Neuronal stem cell (in vitro differentiated cells): ENCODE results near the gene METTL6.

Experiments
- DNase-seq: peaks from one replicate; pipeline ENCODE4 v3.0.0-alpha.2; 2013; ENCODE audit warnings: low spot score
- H2AFZ ChIP-seq: one replicate; pipeline ENCODE4 v1.6.1; 2013; ENCODE audit warnings: mild to moderate bottlenecking, low read length, inconsistent platforms
- H2AK5ac ChIP-seq: 2 replicates; pipeline ENCODE4 v1.6.1; 2013; ENCODE audit warnings: low read depth, mild to moderate bottlenecking, inconsistent platforms, low read length, moderate library complexity, mixed read lengths
- H2BK120ac ChIP-seq: 2 replicates; pipeline ENCODE4 v1.6.1; 2013; ENCODE audit warnings: low read depth, mild to moderate bottlenecking, inconsistent platforms, low read length, moderate library complexity, mixed read lengths
- H2BK12ac ChIP-seq: one replicate; pipeline ENCODE4 v1.6.1; 2013; ENCODE audit warnings: low read length, inconsistent platforms
- H2BK15ac ChIP-seq: 2 replicates; pipeline ENCODE4 v1.6.1; 2013; ENCODE audit warnings: mild to moderate bottlenecking, low read length, inconsistent platforms, mixed read lengths
- H2BK5ac ChIP-seq: one replicate; pipeline ENCODE4 v1.6.1; 2013; ENCODE audit warnings: inconsistent platforms, mild to moderate bottlenecking, low read length, moderate library complexity
- H3K14ac ChIP-seq: one replicate; pipeline ENCODE4 v1.6.1; 2013; ENCODE audit warnings: low read length, inconsistent platforms
- H3K18ac ChIP-seq: 2 replicates; pipeline ENCODE4 v1.6.1; 2013; ENCODE audit warnings: low read length, inconsistent platforms
- H3K23ac ChIP-seq: 2 replicates; pipeline ENCODE4 v1.6.1; 2013; ENCODE audit warnings: low read depth, mild to moderate bottlenecking, mixed read lengths, low read length, inconsistent platforms; ENCODE audit not compliant: poor library complexity
- H3K27ac ChIP-seq: replicated peaks from 3 replicates; pipeline ENCODE4 v1.5.1; 2013; ENCODE audit warnings: low read length, inconsistent platforms
- H3K27me3 ChIP-seq, 3 experiments: 2 replicates each; pipeline ENCODE4 v1.6.1; 2013; ENCODE audit warnings: low read length in 3 of 3, mild to moderate bottlenecking in 2 of 3, inconsistent platforms in 1 of 3, low read depth in 1 of 3, mixed read lengths in 1 of 3, moderate library complexity in 1 of 3; ENCODE audit not compliant: control insufficient read depth in 3 of 3, insufficient read depth in 3 of 3
- H3K36me3 ChIP-seq, 2 donors: replicated peaks in 1 of 2; 2 replicates each; pipeline ENCODE4 v1.6.1; 2013; ENCODE audit warnings: low read length in 2 of 2; ENCODE audit not compliant: control insufficient read depth in 2 of 2, insufficient read depth in 2 of 2
- H3K4ac ChIP-seq: 2 replicates; pipeline ENCODE4 v1.6.1; 2013; ENCODE audit warnings: inconsistent platforms, mild to moderate bottlenecking, low read length, moderate library complexity
- H3K4me1 ChIP-seq, 2 donors: 1 replicate in 1 of 2; 2 replicates in 1 of 2; pipeline ENCODE4 v1.6.1; 2013; ENCODE audit warnings: low read length in 2 of 2, low read depth in 1 of 2; ENCODE audit not compliant: control insufficient read depth in 2 of 2, insufficient read depth in 1 of 2
- H3K4me2 ChIP-seq: one replicate; pipeline ENCODE4 v1.6.1; 2013; ENCODE audit warnings: mild to moderate bottlenecking, low read length, inconsistent platforms; ENCODE audit not compliant: insufficient read depth, poor library complexity, severe bottlenecking
- H3K4me3 ChIP-seq, 2 donors: 2 replicates each; pipeline ENCODE4 v1.5.1; 2013; ENCODE audit warnings: low read length in 2 of 2, mild to moderate bottlenecking in 2 of 2, inconsistent platforms in 1 of 2, moderate library complexity in 1 of 2
- H3K79me1 ChIP-seq: one replicate; pipeline ENCODE4 v1.6.1; 2013; ENCODE audit warnings: low read depth, mild to moderate bottlenecking, inconsistent platforms, low read length, moderate library complexity
- H3K9ac ChIP-seq: one replicate; pipeline ENCODE4 v1.6.1; 2013; ENCODE audit warnings: mild to moderate bottlenecking, low read depth, low read length, inconsistent platforms; ENCODE audit not compliant: poor library complexity
- H3K9me3 ChIP-seq, 2 donors: replicated peaks in 1 of 2; 2 replicates each; pipeline versions ENCODE3 to v1.6.1; 2013; ENCODE audit warnings: low read length in 2 of 2, mild to moderate bottlenecking in 2 of 2, inconsistent platforms in 1 of 2, low read depth in 1 of 2, mixed read lengths in 1 of 2, moderate library complexity in 1 of 2; ENCODE audit not compliant: control insufficient read depth in 2 of 2, insufficient read depth in 1 of 2
- H4K8ac ChIP-seq: one replicate; pipeline ENCODE4 v1.6.1; 2013; ENCODE audit warnings: low read depth, mild to moderate bottlenecking, inconsistent platforms, low read length, moderate library complexity
- H4K91ac ChIP-seq: one replicate; pipeline ENCODE4 v1.6.1; 2013; ENCODE audit warnings: low read length, low read depth, mild to moderate bottlenecking, inconsistent platforms; ENCODE audit not compliant: poor library complexity
- WGBS, 2 donors: extraction: QIAGEN DNeasy Blood & Tissue Kit; methylation state at CpG; one replicate each; pipeline ENCODE4 v1.1.7; 2013; ENCODE audit warnings: missing lambda C conversion rate in 2 of 2, mixed read lengths in 1 of 2; ENCODE audit not compliant: insufficient read length in 2 of 2, insufficient replicate concordance in 1 of 2; ENCODE audit errors: extremely low coverage in 2 of 2; 5-methylcytosine and 5-hydroxymethylcytosine counted together

METTL6 gene

DNA sequence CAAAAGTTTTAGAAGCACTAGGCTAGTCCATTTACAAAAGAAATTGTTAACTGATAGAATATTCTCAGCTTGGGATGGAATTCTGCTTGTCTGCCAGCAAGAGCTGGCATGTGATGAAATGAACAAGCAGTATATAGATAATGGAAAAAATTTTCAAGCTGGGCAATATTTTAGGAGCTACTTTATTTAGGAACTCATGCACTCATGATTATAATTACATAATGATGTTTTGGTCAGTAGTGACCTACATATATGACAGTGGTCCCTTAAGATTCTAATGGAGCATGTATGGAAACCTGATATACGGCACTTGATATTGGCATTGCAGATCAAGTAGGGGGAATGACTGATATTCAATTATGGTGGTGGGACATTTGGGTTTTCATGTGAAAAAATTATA lies 6.2 kb upstream of the METTL6 start:
- Histone ChIP-seq H3K9ac (no peak overlapping the region), H3K27ac (no peak overlapping the region), H2BK12ac (no peak overlapping the region), H3K36me3 (peaks cover 25 to 91% of the 10 kb centered on the region in 2 donors), H3K4me1 (peaks cover 2 to 5% of the 10 kb centered on the region in 2 donors), H3K4me3 (no peak overlapping the region), H3K14ac (no peak overlapping the region), H3K9me3 (no peaks in the 10 kb centered on the region), H2AFZ (no peak overlapping the region), H2BK15ac (no peak overlapping the region), H3K4me2 (no peak overlapping the region), H3K18ac (no peak overlapping the region), H2AK5ac (no peak overlapping the region), H3K4ac (no peak overlapping the region), H4K8ac (no peak overlapping the region), H2BK5ac (no peak overlapping the region), H3K23ac (no peak overlapping the region), H4K91ac (no peak overlapping the region), H3K79me1 (no peaks in the 10 kb centered on the region), H3K27me3 (no peaks in the 10 kb centered on the region), H2BK120ac (no peak overlapping the region)
- no CpG with 5 or more reads among the region's 1 CpG for WGBS, 2 donors
- DNase-seq = no peak

- no peak overlapping the region for H3K4me2 ChIP-seq
- H3K4ac ChIP-seq = no peak overlapping the region
- H2AK5ac ChIP-seq = no peak overlapping the region
- no peaks in the 10 kb centered on the region for H3K9me3 ChIP-seq
- H2AFZ ChIP-seq = no peak overlapping the region
- H2BK12ac ChIP-seq = no peak overlapping the region
- no peak overlapping the region for H3K23ac ChIP-seq
- H3K18ac ChIP-seq = no peak overlapping the region
- no peak overlapping the region for H2BK5ac ChIP-seq
- DNase-seq = no peak
- H3K4me3 ChIP-seq = no peak overlapping the region
- H3K4me1 ChIP-seq = peaks cover 6 to 7% of the 10 kb centered on the region in 2 donors
- no peak overlapping the region for H4K8ac ChIP-seq
- no peak overlapping the region for H3K9ac ChIP-seq
- H2BK120ac ChIP-seq = no peak overlapping the region
- no peak overlapping the region for H4K91ac ChIP-seq
- no peak overlapping the region for H3K27ac ChIP-seq
- H3K36me3 ChIP-seq = peaks cover 22 to 71% of the 10 kb centered on the region in 2 donors
- H3K79me1 ChIP-seq = peaks cover 8% of the 10 kb centered on the region
- no peak overlapping the region for H2BK15ac ChIP-seq
- no peak overlapping the region for H3K14ac ChIP-seq
- WGBS, 2 donors = no CpG with 5 or more reads among the region's 3 CpGs
- no peaks in the 10 kb centered on the region for H3K27me3 ChIP-seq
These were observed 4.0 kb upstream of the METTL6 start for GRCh38 chr3:15431256-15431837.

DNA sequence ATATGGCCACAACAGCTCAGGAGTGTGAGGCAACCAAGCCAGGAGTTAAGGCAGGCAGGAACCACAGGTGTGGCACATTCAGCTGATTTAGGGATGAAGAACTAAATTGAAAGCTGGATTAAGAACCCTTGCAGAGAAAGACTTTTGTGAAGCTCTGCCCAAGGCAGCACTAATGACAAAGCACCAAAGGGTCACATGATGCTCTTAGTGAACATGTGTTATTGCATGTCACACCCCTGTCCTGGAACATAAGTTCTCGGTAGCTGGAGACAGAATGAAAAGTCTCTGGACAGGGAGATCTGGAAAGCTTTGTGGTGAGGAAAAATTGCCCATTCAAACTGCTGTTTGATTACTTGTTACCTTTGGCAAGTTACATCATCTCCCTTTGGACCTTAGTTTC lies 3.3 kb upstream of the METTL6 start:
- Histone ChIP-seq H3K79me1 (peaks cover 8% of the 10 kb centered on the region), H3K18ac (no peak overlapping the region), H3K27ac (no peak overlapping the region), H3K23ac (no peak overlapping the region), H2BK5ac (no peak overlapping the region), H2BK15ac (no peak overlapping the region), H2AK5ac (no peak overlapping the region), H3K9me3 (no peaks in the 10 kb centered on the region), H2AFZ (no peak overlapping the region), H2BK120ac (no peak overlapping the region), H3K4me1 (peaks cover 6 to 7% of the 10 kb centered on the region in 2 donors), H4K8ac (no peak overlapping the region), H3K9ac (no peak overlapping the region), H3K4me3 (no peak overlapping the region), H2BK12ac (no peak overlapping the region), H3K36me3 (peaks cover 19 to 71% of the 10 kb centered on the region in 2 donors), H3K27me3 (no peaks in the 10 kb centered on the region), H4K91ac (no peak overlapping the region), H3K4ac (no peak overlapping the region), H3K4me2 (no peak overlapping the region), H3K14ac (no peak overlapping the region)
- no peak for DNase-seq
- no CpG with 5 or more reads among the region's 1 CpG for WGBS, 2 donors

DNA sequence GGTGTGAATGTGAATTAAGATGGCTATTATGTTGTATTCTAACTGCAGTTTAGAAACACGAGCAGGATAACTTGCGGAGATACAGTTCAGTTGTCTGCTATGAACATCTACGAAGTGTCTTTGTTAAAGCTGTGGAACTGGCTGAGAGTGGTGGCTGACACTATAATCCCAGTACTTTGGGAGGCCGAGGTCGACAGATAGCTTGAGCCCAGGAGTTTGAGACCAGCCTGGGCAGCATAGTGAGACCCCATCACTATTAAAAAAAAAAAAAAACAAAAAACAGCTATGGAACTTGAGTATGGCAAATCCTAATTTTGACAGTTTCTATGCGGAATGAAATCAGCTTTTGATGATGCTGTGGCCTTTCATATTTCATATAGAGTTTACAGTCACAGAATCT lies 1.7 kb upstream of the METTL6 start:
- no peak overlapping the region for H4K8ac ChIP-seq
- no peak overlapping the region for H2BK12ac ChIP-seq
- H3K9ac ChIP-seq = no peak overlapping the region
- H3K27ac ChIP-seq = no peak overlapping the region
- no CpG with 5 or more reads among the region's 6 CpGs for WGBS, 2 donors
- H2AFZ ChIP-seq = no peak overlapping the region
- H3K4ac ChIP-seq = no peak overlapping the region
- H3K14ac ChIP-seq = no peak overlapping the region
- peaks cover 6 to 7% of the 10 kb centered on the region in 2 donors for H3K4me1 ChIP-seq
- H2BK15ac ChIP-seq = no peak overlapping the region
- peaks cover 10 to 71% of the 10 kb centered on the region in 2 donors for H3K36me3 ChIP-seq
- H2BK5ac ChIP-seq = no peak overlapping the region
- no peak overlapping the region for H2AK5ac ChIP-seq
- no peaks in the 10 kb centered on the region for H3K27me3 ChIP-seq
- H3K23ac ChIP-seq = no peak overlapping the region
- peaks cover 8% of the 10 kb centered on the region for H3K79me1 ChIP-seq
- no peak overlapping the region for H3K4me2 ChIP-seq
- DNase-seq = no peak
- no peaks in the 10 kb centered on the region for H3K9me3 ChIP-seq
- no peak overlapping the region for H3K18ac ChIP-seq
- peak overlapping the region in 1 of 2 donors; percentile 83 for H3K4me3 ChIP-seq
- H4K91ac ChIP-seq = no peak overlapping the region
- H2BK120ac ChIP-seq = no peak overlapping the region
